HG02571 (cell line): ENCODE data around the gene UBR3.

ENCODE experiments used
- ATAC-seq: cut with Tn5 transposase; IDR thresholded peaks from one replicate; pipeline ENCODE4 v1.9.1; 2021; ENCODE audit warnings: mild to moderate bottlenecking, moderate library complexity; ENCODE audit not compliant: unreplicated experiment

Gene UBR3

GRCh38 chr2:170039401-170040172, 212.3 kb downstream of the UBR3 start:
- no peak for ATAC-seq

- ATAC-seq, result no peak
These were observed 217.7 kb downstream of the UBR3 start for GRCh38 chr2:170044751-170045478.

GRCh38 chr2:170047331-170048065, 220.2 kb downstream of the UBR3 start:
- ATAC-seq, result no peak

GRCh38 chr2:170052151-170052550, 224.9 kb downstream of the UBR3 start:
- ATAC-seq, result no peak

GRCh38 chr2:170054997-170055396, 227.7 kb downstream of the UBR3 start:
- ATAC-seq, result no peak

GRCh38 chr2:170056900-170057299, 229.6 kb downstream of the UBR3 start:
- no peak for ATAC-seq

- ATAC-seq, result no peak
These were observed 236.4 kb downstream of the UBR3 start for GRCh38 chr2:170063456-170064235.

GRCh38 chr2:170070778-170071177, 243.5 kb downstream of the UBR3 start:
- ATAC-seq, result no peak

- no peak for ATAC-seq
These were observed 246.0 kb downstream of the UBR3 start for GRCh38 chr2:170073288-170073687.

- no peak for ATAC-seq
These were observed 248.9 kb downstream of the UBR3 start for GRCh38 chr2:170076189-170076588.

GRCh38 chr2:170077830-170078569, 250.7 kb downstream of the UBR3 start:
- no peak for ATAC-seq

- ATAC-seq, result no peak
These were observed 257.7 kb downstream of the UBR3 start for GRCh38 chr2:170084820-170085491.

GRCh38 chr2:170086117-170086688, 258.9 kb downstream of the UBR3 start:
- ATAC-seq, result no peak

- no peak for ATAC-seq
These were observed 259.6 kb downstream of the UBR3 start for GRCh38 chr2:170086751-170087412.

- no peak for ATAC-seq
These were observed 260.1 kb downstream of the UBR3 start for GRCh38 chr2:170087413-170087793.

- no peak for ATAC-seq
These were observed 261.5 kb downstream of the UBR3 start for GRCh38 chr2:170088776-170089175.

- ATAC-seq, result no peak
These were observed 263.0 kb downstream of the UBR3 start for GRCh38 chr2:170090229-170090628.

- ATAC-seq, result no peak
These were observed 264.2 kb downstream of the UBR3 start for GRCh38 chr2:170091436-170091835.
